Measurements from ENCODE around the gene ZNF274.
A peak's percentile ranks its signal among the peaks of the same experiment; 100 is the strongest.
"Not testable (repeated sequence)": the region's sequence is repeated elsewhere in the genome, so short reads cannot be mapped to it uniquely, and the experiment has no call there.

The ZNF274 gene

DNA sequence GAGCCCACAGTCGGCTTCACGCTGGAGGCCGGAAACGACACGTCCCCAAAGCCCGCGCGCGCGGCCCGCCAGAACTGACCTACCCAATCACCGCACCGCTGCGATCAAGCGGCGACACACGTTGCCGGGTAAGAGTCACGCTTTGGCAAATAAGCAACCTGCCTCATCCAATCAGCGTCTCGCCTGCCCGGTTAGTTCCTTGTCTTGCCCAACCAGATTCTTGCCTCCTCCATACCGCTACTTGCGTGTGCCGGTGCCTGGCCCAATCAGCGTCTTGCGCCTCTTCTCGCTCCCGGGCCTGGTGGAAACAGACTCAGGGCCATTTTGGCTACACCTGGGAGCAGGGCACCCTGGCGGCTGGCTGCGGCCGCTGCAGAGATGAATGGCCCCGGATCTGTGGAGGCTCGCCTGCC is 34.2 kb downstream of the ZNF274 start:
- Histone ChIP-seq H3K36me3 (ENCODE audit: control insufficient read depth, insufficient read depth, low read length, severe bottlenecking) (peaks cover 23% of the 10 kb centered on the region), H3K27me3 (replicated peaks; ENCODE audit: control insufficient read depth, insufficient read depth, low read length) (no peaks in the 10 kb centered on the region), H3K4me1 (ENCODE audit: control insufficient read depth, insufficient read depth, low read length) (no peaks in the 10 kb centered on the region), H3K4me3 (ENCODE audit: low read length) (peak overlapping the region; percentile 17), H3K9ac (ENCODE audit: low read length) (no peak overlapping the region), H3K9me3 (ENCODE audit: control insufficient read depth, low read length) (peaks cover 68% of the 10 kb centered on the region)
- DNase-seq (ENCODE audit: low read depth), result no peak

DNA sequence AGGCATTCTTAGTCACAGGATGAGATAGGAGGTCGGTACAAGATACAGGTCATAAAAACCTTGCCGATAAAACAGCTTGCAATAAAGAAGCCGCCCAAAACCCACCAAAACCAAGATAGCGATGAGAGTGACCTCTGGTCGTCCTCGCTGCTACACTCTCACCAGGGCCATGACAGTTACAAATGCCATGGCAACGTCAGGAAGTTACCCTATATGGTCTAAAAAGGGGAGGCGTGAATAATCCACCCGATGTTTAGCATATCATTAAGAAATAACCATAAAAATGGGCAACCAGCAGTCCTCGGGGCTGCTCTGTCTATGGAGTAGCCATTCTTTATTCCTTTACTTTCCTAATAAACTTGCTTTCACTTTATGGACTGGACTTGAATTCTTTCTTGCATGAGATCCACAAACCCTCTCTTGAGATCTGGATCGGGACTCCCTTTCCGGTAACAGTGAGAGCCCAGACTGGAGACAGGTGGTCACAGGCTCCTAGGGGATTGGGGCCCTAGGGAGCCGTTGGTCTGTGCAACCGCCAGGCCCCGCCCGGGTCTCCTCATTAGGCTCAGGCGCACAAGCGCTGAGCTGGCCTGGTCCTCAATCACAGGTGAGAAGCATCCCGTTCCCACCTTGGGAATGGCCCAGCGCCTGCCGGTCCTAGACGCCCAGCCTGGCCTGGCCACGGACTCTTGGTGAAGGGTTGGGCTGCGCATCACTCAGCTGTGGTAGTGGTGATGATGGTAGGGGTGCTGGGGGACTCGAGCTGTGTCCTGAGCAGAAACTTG is 34.9 kb downstream of the ZNF274 start:
- DNase-seq (ENCODE audit: low read depth), result no peak
- Histone ChIP-seq H3K36me3 (ENCODE audit: control insufficient read depth, insufficient read depth, low read length, severe bottlenecking) (peaks cover 16% of the 10 kb centered on the region), H3K9me3 (ENCODE audit: control insufficient read depth, low read length) (peaks cover 64% of the 10 kb centered on the region), H3K27me3 (replicated peaks; ENCODE audit: control insufficient read depth, insufficient read depth, low read length) (no peaks in the 10 kb centered on the region), H3K9ac (ENCODE audit: low read length) (no peak overlapping the region), H3K4me1 (ENCODE audit: control insufficient read depth, insufficient read depth, low read length) (no peaks in the 10 kb centered on the region), H3K4me3 (ENCODE audit: low read length) (no peak overlapping the region)

DNA sequence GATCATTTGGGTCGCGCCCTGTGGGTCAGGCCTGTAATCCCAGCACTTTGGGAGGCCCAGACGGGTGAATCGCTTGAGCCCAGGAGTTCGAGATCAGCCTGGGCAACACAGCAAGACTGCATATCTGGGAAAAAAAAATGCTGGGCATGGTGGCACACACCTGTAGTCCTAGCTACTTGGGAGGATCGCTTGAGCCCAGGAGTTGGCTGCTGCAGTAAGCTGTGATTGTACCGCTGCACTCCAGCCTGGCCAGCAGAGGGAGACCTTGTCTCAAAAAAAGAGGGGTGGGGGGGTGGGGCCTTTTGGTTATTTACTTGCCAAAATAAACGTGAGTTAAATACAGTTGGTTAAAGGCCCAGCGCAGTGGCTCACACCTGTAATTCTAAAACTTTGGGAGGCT is 36.0 kb downstream of the ZNF274 start:
- no peak for DNase-seq (ENCODE audit: low read depth)
- no peaks in the 10 kb centered on the region for H3K4me1 ChIP-seq (ENCODE audit: control insufficient read depth, insufficient read depth, low read length)

GRCh38 chr19:58227964-58228584 is 45.2 kb downstream of the ZNF274 start:
- no peak for DNase-seq (ENCODE audit: low read depth)
- Histone ChIP-seq H3K27me3 (replicated peaks; ENCODE audit: control insufficient read depth, insufficient read depth, low read length) (no peaks in the 10 kb centered on the region), H3K36me3 (ENCODE audit: control insufficient read depth, insufficient read depth, low read length, severe bottlenecking) (peaks cover 28% of the 10 kb centered on the region), H3K9ac (ENCODE audit: low read length) (peak overlapping the region; percentile 93), H3K9me3 (ENCODE audit: control insufficient read depth, low read length) (peaks cover 12% of the 10 kb centered on the region), H3K4me1 (ENCODE audit: control insufficient read depth, insufficient read depth, low read length) (peaks cover 10% of the 10 kb centered on the region), H3K4me3 (ENCODE audit: low read length) (peak overlapping the region; percentile 93)

More for the DNA sequence above, 36.0 kb downstream of the ZNF274 start:
- H3K27me3 ChIP-seq (replicated peaks; ENCODE audit: control insufficient read depth, insufficient read depth, low read length), result no peaks in the 10 kb centered on the region
- no peak overlapping the region for H3K4me3 ChIP-seq (ENCODE audit: low read length)
- peaks cover 5% of the 10 kb centered on the region for H3K36me3 ChIP-seq (ENCODE audit: control insufficient read depth, insufficient read depth, low read length, severe bottlenecking)
- H3K9ac ChIP-seq (ENCODE audit: low read length), result no peak overlapping the region
- peaks cover 53% of the 10 kb centered on the region for H3K9me3 ChIP-seq (ENCODE audit: control insufficient read depth, low read length)

GRCh38 chr19:58228585-58229254 is 45.9 kb downstream of the ZNF274 start, which contains the start of gene ZNF544:
TSS of gene ZNF544 (plus strand) at chr19:58228914. CDS start at chr19:58244024, 15,110 bp downstream.
- peak within 1 kb of the TSS; percentile 93 for H3K9ac ChIP-seq (ENCODE audit: low read length)
- peaks cover 10% of the 10 kb centered on the region for H3K4me1 ChIP-seq (ENCODE audit: control insufficient read depth, insufficient read depth, low read length)
- H3K4me3 ChIP-seq (ENCODE audit: low read length), result peak within 1 kb of the TSS; percentile 93
- H3K9me3 ChIP-seq (ENCODE audit: control insufficient read depth, low read length), result peaks cover 12% of the 10 kb centered on the region
- peak; percentile 61 for DNase-seq (ENCODE audit: low read depth)
- H3K27me3 ChIP-seq (replicated peaks; ENCODE audit: control insufficient read depth, insufficient read depth, low read length), result no peaks in the 10 kb centered on the region
- H3K36me3 ChIP-seq (ENCODE audit: control insufficient read depth, insufficient read depth, low read length, severe bottlenecking), result peaks cover 34% of the 10 kb centered on the region

DNA sequence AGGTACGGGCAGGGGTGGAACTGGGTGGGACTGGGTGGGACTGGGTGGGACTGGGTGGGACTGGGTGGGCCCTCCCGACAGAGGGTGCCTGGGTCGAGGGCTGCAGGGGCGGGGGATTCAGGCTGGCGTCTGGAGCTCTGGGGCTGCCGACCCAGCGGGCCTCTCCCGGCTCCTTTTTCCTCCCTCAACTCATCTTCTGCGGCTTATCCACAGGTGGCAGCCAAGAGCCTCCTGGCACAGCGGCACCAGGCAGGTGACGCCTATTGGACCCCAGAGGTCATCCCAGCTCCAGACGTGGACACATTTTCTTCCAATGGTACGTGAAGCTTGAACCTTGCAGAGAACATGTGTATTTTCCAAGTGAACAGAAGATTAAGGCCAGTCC is 46.4 kb downstream of the ZNF274 start:
- DNase-seq (ENCODE audit: low read depth), result no peak
- H3K4me3 ChIP-seq (ENCODE audit: low read length), result peak overlapping the region; percentile 93
- H3K9ac ChIP-seq (ENCODE audit: low read length), result peak overlapping the region; percentile 93
- peaks cover 10% of the 10 kb centered on the region for H3K4me1 ChIP-seq (ENCODE audit: control insufficient read depth, insufficient read depth, low read length)
- peaks cover 11% of the 10 kb centered on the region for H3K9me3 ChIP-seq (ENCODE audit: control insufficient read depth, low read length)
- no peaks in the 10 kb centered on the region for H3K27me3 ChIP-seq (replicated peaks; ENCODE audit: control insufficient read depth, insufficient read depth, low read length)
- H3K36me3 ChIP-seq (ENCODE audit: control insufficient read depth, insufficient read depth, low read length, severe bottlenecking), result peaks cover 39% of the 10 kb centered on the region

GRCh38 chr19:58237324-58237723 is 54.5 kb downstream of the ZNF274 start:
- H3K36me3 ChIP-seq (ENCODE audit: control insufficient read depth, insufficient read depth, low read length, severe bottlenecking), result peaks cover 65% of the 10 kb centered on the region

DNA sequence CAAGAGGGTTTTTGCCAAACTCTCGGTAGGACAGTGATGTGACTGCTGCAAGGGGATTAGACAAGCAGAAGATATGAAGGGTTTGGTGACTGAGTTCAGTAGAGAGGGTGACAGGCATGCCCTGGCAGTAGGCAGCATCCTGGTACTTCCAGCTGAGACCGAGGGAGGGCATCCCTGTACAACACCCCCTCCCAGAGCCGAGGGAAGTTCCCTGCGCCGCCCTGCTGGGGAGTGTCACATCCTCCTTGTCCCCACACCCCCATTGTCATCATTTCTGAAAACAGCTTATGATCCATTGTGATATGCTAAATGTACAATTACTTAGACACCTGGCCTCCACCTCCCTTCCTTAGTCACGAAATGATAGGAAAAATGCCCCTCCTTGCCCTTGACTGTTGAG is 60.5 kb downstream of the ZNF274 start:
- no peak for DNase-seq (ENCODE audit: low read depth)
- Histone ChIP-seq H3K9me3 (ENCODE audit: control insufficient read depth, low read length) (peaks cover 60% of the 10 kb centered on the region), H3K4me1 (ENCODE audit: control insufficient read depth, insufficient read depth, low read length) (no peaks in the 10 kb centered on the region), H3K27me3 (replicated peaks; ENCODE audit: control insufficient read depth, insufficient read depth, low read length) (no peaks in the 10 kb centered on the region), H3K36me3 (ENCODE audit: control insufficient read depth, insufficient read depth, low read length, severe bottlenecking) (peaks cover 81% of the 10 kb centered on the region), H3K9ac (ENCODE audit: low read length) (no peak overlapping the region), H3K4me3 (ENCODE audit: low read length) (no peak overlapping the region)

More at GRCh38 chr19:58237324-58237723, 54.5 kb downstream of the ZNF274 start:
- Histone ChIP-seq H3K4me1 (ENCODE audit: control insufficient read depth, insufficient read depth, low read length) (no peaks in the 10 kb centered on the region), H3K9ac (ENCODE audit: low read length) (no peak overlapping the region), H3K4me3 (ENCODE audit: low read length) (no peak overlapping the region), H3K9me3 (ENCODE audit: control insufficient read depth, low read length) (peaks cover 19% of the 10 kb centered on the region), H3K27me3 (replicated peaks; ENCODE audit: control insufficient read depth, insufficient read depth, low read length) (no peaks in the 10 kb centered on the region)
- no peak for DNase-seq (ENCODE audit: low read depth)

- Histone ChIP-seq H3K4me1 (ENCODE audit: control insufficient read depth, insufficient read depth, low read length) (no peaks in the 10 kb centered on the region), H3K27me3 (replicated peaks; ENCODE audit: control insufficient read depth, insufficient read depth, low read length) (no peaks in the 10 kb centered on the region), H3K36me3 (ENCODE audit: control insufficient read depth, insufficient read depth, low read length, severe bottlenecking) (peaks cover 98% of the 10 kb centered on the region), H3K9me3 (ENCODE audit: control insufficient read depth, low read length) (peaks cover 95% of the 10 kb centered on the region), H3K4me3 (ENCODE audit: low read length) (peak overlapping the region; percentile 20), H3K9ac (ENCODE audit: low read length) (no peak overlapping the region)
- DNase-seq (ENCODE audit: low read depth), result no peak
These were observed 66.0 kb downstream of the ZNF274 start for GRCh38 chr19:58248886-58249285.

- no peak for DNase-seq (ENCODE audit: low read depth)
- H3K4me3 ChIP-seq (ENCODE audit: low read length), result peak overlapping the region; percentile 59
- no peaks in the 10 kb centered on the region for H3K27me3 ChIP-seq (replicated peaks; ENCODE audit: control insufficient read depth, insufficient read depth, low read length)
- peaks cover 98% of the 10 kb centered on the region for H3K9me3 ChIP-seq (ENCODE audit: control insufficient read depth, low read length)
- no peak overlapping the region for H3K9ac ChIP-seq (ENCODE audit: low read length)
- no peaks in the 10 kb centered on the region for H3K4me1 ChIP-seq (ENCODE audit: control insufficient read depth, insufficient read depth, low read length)
- peaks cover 97% of the 10 kb centered on the region for H3K36me3 ChIP-seq (ENCODE audit: control insufficient read depth, insufficient read depth, low read length, severe bottlenecking)
These were observed 69.3 kb downstream of the ZNF274 start for GRCh38 chr19:58252102-58252685.

- H3K27me3 ChIP-seq (replicated peaks; ENCODE audit: control insufficient read depth, insufficient read depth, low read length); DNase-seq (ENCODE audit: low read depth); H3K4me1 ChIP-seq (ENCODE audit: control insufficient read depth, insufficient read depth, low read length); H3K9ac ChIP-seq (ENCODE audit: low read length): not testable (repeated sequence)
- Histone ChIP-seq H3K9me3 (ENCODE audit: control insufficient read depth, low read length) (peaks cover 98% of the 10 kb centered on the region), H3K4me3 (ENCODE audit: low read length) (peak overlapping the region; percentile 70), H3K36me3 (ENCODE audit: control insufficient read depth, insufficient read depth, low read length, severe bottlenecking) (peaks cover 97% of the 10 kb centered on the region)
These were observed 75.4 kb downstream of the ZNF274 start for GRCh38 chr19:58258259-58258658.
